PFSK-1 (cell line): ENCODE results near the gene GRIK3.

ENCODE experiments used
- FOXP2 ChIP-seq: optimal IDR thresholded peaks from 2 replicates; pipeline ENCODE3; 2011; ENCODE audit warnings: borderline replicate concordance, control low read depth, inconsistent platforms; ENCODE audit not compliant: insufficient read depth; ENCODE audit errors: extremely low read length, extremely low read depth
- POLR2AphosphoS5 ChIP-seq: IDR thresholded peaks from 2 replicates; pipeline ENCODE4 v1.6.1; 2012; ENCODE audit warnings: low read depth, mild to moderate bottlenecking, control low read depth, low read length, moderate library complexity
- SIN3A ChIP-seq: IDR thresholded peaks from 2 replicates; pipeline ENCODE4 v1.6.1; 2012; ENCODE audit warnings: mild to moderate bottlenecking, low read length, moderate library complexity, borderline replicate concordance; ENCODE audit not compliant: insufficient read depth
- TAF1 ChIP-seq: IDR thresholded peaks from 2 replicates; pipeline ENCODE4 v1.6.1; 2012; ENCODE audit warnings: low read length, control low read depth, borderline replicate concordance; ENCODE audit not compliant: insufficient read depth
- TF ChIP-seq, protein P1 (sequence below), 2 experiments: IDR thresholded peaks; 2 replicates each; pipeline versions ENCODE4 v1.6.1 to v1.8.0; 2011 to 2012; ENCODE audit warnings: low read depth in 2 of 2, low read length in 2 of 2, control low read depth in 1 of 2, inconsistent platforms in 1 of 2, mild to moderate bottlenecking in 1 of 2, moderate library complexity in 1 of 2; ENCODE audit not compliant: insufficient read depth in 1 of 2

GRCh38 chr1:36922593-36923426 is 111.5 kb downstream of the GRIK3 start:
- TF ChIP-seq, protein P1, sequence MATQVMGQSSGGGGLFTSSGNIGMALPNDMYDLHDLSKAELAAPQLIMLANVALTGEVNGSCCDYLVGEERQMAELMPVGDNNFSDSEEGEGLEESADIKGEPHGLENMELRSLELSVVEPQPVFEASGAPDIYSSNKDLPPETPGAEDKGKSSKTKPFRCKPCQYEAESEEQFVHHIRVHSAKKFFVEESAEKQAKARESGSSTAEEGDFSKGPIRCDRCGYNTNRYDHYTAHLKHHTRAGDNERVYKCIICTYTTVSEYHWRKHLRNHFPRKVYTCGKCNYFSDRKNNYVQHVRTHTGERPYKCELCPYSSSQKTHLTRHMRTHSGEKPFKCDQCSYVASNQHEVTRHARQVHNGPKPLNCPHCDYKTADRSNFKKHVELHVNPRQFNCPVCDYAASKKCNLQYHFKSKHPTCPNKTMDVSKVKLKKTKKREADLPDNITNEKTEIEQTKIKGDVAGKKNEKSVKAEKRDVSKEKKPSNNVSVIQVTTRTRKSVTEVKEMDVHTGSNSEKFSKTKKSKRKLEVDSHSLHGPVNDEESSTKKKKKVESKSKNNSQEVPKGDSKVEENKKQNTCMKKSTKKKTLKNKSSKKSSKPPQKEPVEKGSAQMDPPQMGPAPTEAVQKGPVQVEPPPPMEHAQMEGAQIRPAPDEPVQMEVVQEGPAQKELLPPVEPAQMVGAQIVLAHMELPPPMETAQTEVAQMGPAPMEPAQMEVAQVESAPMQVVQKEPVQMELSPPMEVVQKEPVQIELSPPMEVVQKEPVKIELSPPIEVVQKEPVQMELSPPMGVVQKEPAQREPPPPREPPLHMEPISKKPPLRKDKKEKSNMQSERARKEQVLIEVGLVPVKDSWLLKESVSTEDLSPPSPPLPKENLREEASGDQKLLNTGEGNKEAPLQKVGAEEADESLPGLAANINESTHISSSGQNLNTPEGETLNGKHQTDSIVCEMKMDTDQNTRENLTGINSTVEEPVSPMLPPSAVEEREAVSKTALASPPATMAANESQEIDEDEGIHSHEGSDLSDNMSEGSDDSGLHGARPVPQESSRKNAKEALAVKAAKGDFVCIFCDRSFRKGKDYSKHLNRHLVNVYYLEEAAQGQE (IDR thresholded peaks at IDR 0.05; ENCODE audit: insufficient read depth in 1 of 2, low read depth in 2 of 2, low read length in 2 of 2), result no peak
- TF ChIP-seq SIN3A (no peak), POLR2AphosphoS5 (no peak), TAF1 (no peak), FOXP2 (no peak)
